ENCODE results near the gene GNPTG.

DNA sequence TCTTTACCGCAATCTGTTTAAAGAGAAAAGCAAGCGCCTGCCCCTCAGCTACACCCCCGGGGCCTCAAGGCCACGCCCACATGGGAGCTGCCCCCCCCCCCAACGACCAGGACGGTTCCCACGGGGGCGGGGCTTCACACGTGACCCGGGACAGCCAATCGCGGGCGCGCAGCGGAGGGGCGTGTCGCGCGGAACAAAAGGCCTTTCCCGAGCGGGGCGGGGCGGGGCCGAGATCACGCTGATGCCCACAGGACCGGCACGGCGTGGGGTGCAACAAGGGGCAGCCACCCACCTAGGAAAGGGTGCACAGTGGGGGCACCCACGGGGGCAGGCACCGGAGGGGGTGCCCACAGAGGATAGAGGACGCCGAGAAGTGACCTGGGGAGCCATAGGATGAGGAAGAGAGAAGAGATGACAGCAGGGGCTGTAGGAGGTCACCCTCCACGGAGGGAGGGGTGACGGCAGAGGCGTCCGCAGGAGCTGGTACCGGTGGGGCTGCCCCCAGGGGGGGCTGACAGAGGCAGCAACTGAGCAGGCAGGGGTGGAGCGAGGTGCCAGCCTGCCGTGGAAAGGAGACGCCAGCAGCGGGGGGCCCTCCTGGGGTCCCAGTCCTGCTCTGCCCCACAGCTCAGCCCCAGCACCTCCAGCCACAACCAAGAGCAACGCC, 56.6 kb downstream of the GNPTG start:
- TF ChIP-seq, protein P1, sequence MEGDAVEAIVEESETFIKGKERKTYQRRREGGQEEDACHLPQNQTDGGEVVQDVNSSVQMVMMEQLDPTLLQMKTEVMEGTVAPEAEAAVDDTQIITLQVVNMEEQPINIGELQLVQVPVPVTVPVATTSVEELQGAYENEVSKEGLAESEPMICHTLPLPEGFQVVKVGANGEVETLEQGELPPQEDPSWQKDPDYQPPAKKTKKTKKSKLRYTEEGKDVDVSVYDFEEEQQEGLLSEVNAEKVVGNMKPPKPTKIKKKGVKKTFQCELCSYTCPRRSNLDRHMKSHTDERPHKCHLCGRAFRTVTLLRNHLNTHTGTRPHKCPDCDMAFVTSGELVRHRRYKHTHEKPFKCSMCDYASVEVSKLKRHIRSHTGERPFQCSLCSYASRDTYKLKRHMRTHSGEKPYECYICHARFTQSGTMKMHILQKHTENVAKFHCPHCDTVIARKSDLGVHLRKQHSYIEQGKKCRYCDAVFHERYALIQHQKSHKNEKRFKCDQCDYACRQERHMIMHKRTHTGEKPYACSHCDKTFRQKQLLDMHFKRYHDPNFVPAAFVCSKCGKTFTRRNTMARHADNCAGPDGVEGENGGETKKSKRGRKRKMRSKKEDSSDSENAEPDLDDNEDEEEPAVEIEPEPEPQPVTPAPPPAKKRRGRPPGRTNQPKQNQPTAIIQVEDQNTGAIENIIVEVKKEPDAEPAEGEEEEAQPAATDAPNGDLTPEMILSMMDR (IDR thresholded peaks at IDR 0.05): no peak
- TF ChIP-seq POLR2A (IDR thresholded peaks at IDR 0.05) (no peak), POLR2AphosphoS5 (IDR thresholded peaks at IDR 0.05) (peak in 1 of 4 donors; percentile 40), EP300 (IDR thresholded peaks at IDR 0.05) (no peak)
